NCI-H82 treated with DMSO at 0.1 percent for 48 hours (cell line): ENCODE results near the gene CORT.
"Not testable (repeated sequence)": the region's sequence is repeated elsewhere in the genome, so short reads cannot be mapped to it uniquely, and the experiment has no call there.

Experiments used
- DNase-seq: peaks from one replicate; lab custom pipeline; 2025; ENCODE audit not compliant: unreplicated experiment; lab: John Stamatoyannopoulos, UW

CORT gene

GRCh38 chr1:10474309-10474612 is 24.4 kb downstream of the CORT start:
- DNase-seq = not testable (repeated sequence)

GRCh38 chr1:10474613-10475507 is 25.0 kb downstream of the CORT start, which contains the start of gene PEX14:
Gene PEX14 (plus strand): TSS chr1:10474950. CDS start chr1:10474967, 17 bp downstream.
- DNase-seq = peak; percentile 86

- no peak for DNase-seq
Observed at GRCh38 chr1:10475510-10475909, 25.7 kb downstream of the CORT start.

- no peak for DNase-seq
Observed at GRCh38 chr1:10479296-10479695, 29.5 kb downstream of the CORT start.

- no peak for DNase-seq
Observed at GRCh38 chr1:10480614-10481013, 30.8 kb downstream of the CORT start.

GRCh38 chr1:10484521-10484920 is 34.7 kb downstream of the CORT start:
- no peak for DNase-seq

GRCh38 chr1:10489291-10490055 is 39.6 kb downstream of the CORT start:
- DNase-seq = no peak

GRCh38 chr1:10490286-10490970 is 40.6 kb downstream of the CORT start:
- no peak for DNase-seq

- DNase-seq = no peak
Observed at GRCh38 chr1:10494418-10494753, 44.6 kb downstream of the CORT start.

- peak; percentile 27 for DNase-seq
Observed at GRCh38 chr1:10494754-10495474, 45.1 kb downstream of the CORT start.

GRCh38 chr1:10495475-10495817 is 45.6 kb downstream of the CORT start:
- no peak for DNase-seq

- DNase-seq = no peak
Observed at GRCh38 chr1:10495952-10496351, 46.1 kb downstream of the CORT start.

- no peak for DNase-seq
Observed at GRCh38 chr1:10497109-10497508, 47.3 kb downstream of the CORT start.

GRCh38 chr1:10498231-10498630 is 48.4 kb downstream of the CORT start:
- no peak for DNase-seq
